Activated T-helper 1 cell treated with anti-CD3 and anti-CD28 coated beads, Interleukin-2, amount 50 U/mL, for 16 hours (primary cell): Measurements from ENCODE around the gene DEGS1.

Experiments used
- DNase-seq, 2 donors: peaks; one replicate each; pipeline ENCODE4 v3.0.0-alpha.2; 2020; ENCODE audit warnings: low read depth in 1 of 2, low spot score in 1 of 2

Gene DEGS1

GRCh38 chr1:224212618-224213061 lies 29.6 kb downstream of the DEGS1 start:
- no peak for DNase-seq

GRCh38 chr1:224213438-224214119 lies 30.5 kb downstream of the DEGS1 start:
- DNase-seq = no peak

GRCh38 chr1:224216382-224216781 lies 33.3 kb downstream of the DEGS1 start:
- no peak for DNase-seq

- no peak for DNase-seq
These were observed 34.9 kb downstream of the DEGS1 start for GRCh38 chr1:224217655-224218623.

- DNase-seq = no peak
These were observed 36.1 kb downstream of the DEGS1 start for GRCh38 chr1:224219011-224219611.

GRCh38 chr1:224219612-224220059 lies 36.6 kb downstream of the DEGS1 start:
- DNase-seq = no peak

GRCh38 chr1:224223819-224224714 lies 41.0 kb downstream of the DEGS1 start:
- DNase-seq = no peak

GRCh38 chr1:224226849-224227502 lies 43.9 kb downstream of the DEGS1 start:
- DNase-seq = no peak

GRCh38 chr1:224234017-224234416 lies 51.0 kb downstream of the DEGS1 start:
- no peak for DNase-seq

GRCh38 chr1:224235813-224236493 lies 52.9 kb downstream of the DEGS1 start:
- DNase-seq = no peak

- no peak for DNase-seq
These were observed 54.3 kb downstream of the DEGS1 start for GRCh38 chr1:224237119-224237881.

- no peak for DNase-seq
These were observed 55.2 kb downstream of the DEGS1 start for GRCh38 chr1:224238212-224238611.

- no peak for DNase-seq
These were observed 55.7 kb downstream of the DEGS1 start for GRCh38 chr1:224238756-224239155.
